ENCODE results near the gene ROBO2.

- TF ChIP-seq CTCF (IDR thresholded peaks at IDR 0.05) (no peak), POLR2A (IDR thresholded peaks at IDR 0.05) (no peak), EP300 (IDR thresholded peaks at IDR 0.05) (no peak), POLR2AphosphoS5 (IDR thresholded peaks at IDR 0.05) (no peak)
Measured at GRCh38 chr3:77296527-77296926, 256.6 kb downstream of the ROBO2 start.
